Loucy (cell line): ENCODE measurements around the gene SLC30A7.

Experiments
- H2AFZ ChIP-seq: fragments of 200-600 bp; sonication (generic); 2 replicates; pipeline ENCODE4 v1.6.0; 2016; ENCODE audit warnings: antibody characterized with exemption, mild to moderate bottlenecking, low read length, moderate library complexity
- H3F3A ChIP-seq: fragments of 200-600 bp; 2 replicates; pipeline ENCODE4 v1.6.0; 2016; ENCODE audit warnings: antibody characterized with exemption, low read depth, mild to moderate bottlenecking
- H3K27me3 ChIP-seq: fragments of 200-600 bp; sonication (generic); 2 replicates; pipeline ENCODE4 v1.6.1; 2014; ENCODE audit warnings: low read length, mild to moderate bottlenecking; ENCODE audit not compliant: insufficient read depth, poor library complexity, severe bottlenecking
- H3K36me3 ChIP-seq: fragments of 200-600 bp; sonication (generic); 2 replicates; pipeline ENCODE4 v1.6.1; 2016; ENCODE audit warnings: low read length; ENCODE audit not compliant: insufficient read depth
- H3K4me1 ChIP-seq: fragments of 200-600 bp; sonication (generic); 2 replicates; pipeline ENCODE4 v1.5.1; 2014; ENCODE audit warnings: low read length, mild to moderate bottlenecking; ENCODE audit not compliant: insufficient read depth, poor library complexity, severe bottlenecking
- H3K4me2 ChIP-seq: fragments of 200-600 bp; sonication (generic); 2 replicates; pipeline ENCODE4 v1.6.0; 2014; ENCODE audit warnings: antibody characterized with exemption, low read length, low read depth, mild to moderate bottlenecking; ENCODE audit not compliant: poor library complexity, severe bottlenecking
- H3K4me3 ChIP-seq: fragments of 200-600 bp; sonication (generic); 2 replicates; pipeline ENCODE4 v1.5.1; 2014; ENCODE audit warnings: low read length, mild to moderate bottlenecking, mixed read lengths; ENCODE audit not compliant: poor library complexity, severe bottlenecking
- H3K79me2 ChIP-seq: fragments of 200-600 bp; sonication (generic); 2 replicates; pipeline ENCODE4 v1.6.1; 2014; ENCODE audit warnings: low read length; ENCODE audit not compliant: insufficient read depth
- H3K9ac ChIP-seq: fragments of 200-600 bp; sonication (generic); 2 replicates; pipeline ENCODE4 v1.6.0; 2014; ENCODE audit warnings: mild to moderate bottlenecking, low read depth, low read length, moderate library complexity; ENCODE audit not compliant: poor library complexity, severe bottlenecking
- H3K9me2 ChIP-seq: fragments of 200-600 bp; sonication (generic); replicated peaks from 2 replicates; pipeline ENCODE4 v1.6.1; 2016; ENCODE audit warnings: low read depth, low read length, mixed read lengths
- H3K9me3 ChIP-seq: fragments of 200-600 bp; sonication (generic); 2 replicates; pipeline ENCODE4 v1.6.1; 2014; ENCODE audit warnings: mild to moderate bottlenecking, antibody characterized with exemption, low read length, low read depth; ENCODE audit not compliant: insufficient read depth
- H4K20me1 ChIP-seq: fragments of 200-600 bp; sonication (generic); 2 replicates; pipeline ENCODE4 v1.6.0; 2014; ENCODE audit warnings: antibody characterized with exemption, low read length, mild to moderate bottlenecking; ENCODE audit not compliant: insufficient read depth, poor library complexity, severe bottlenecking
- CTCF ChIP-seq: fragments of 200-600 bp; sonication (generic); conservative IDR thresholded peaks from 2 replicates; pipeline ENCODE4 v1.5.1; 2014; ENCODE audit warnings: mild to moderate bottlenecking, antibody characterized with exemption, low read length
- EZH2phosphoT487 ChIP-seq: fragments of 200-600 bp; IDR thresholded peaks from 2 replicates; pipeline ENCODE4 v1.6.1; 2018; ENCODE audit warnings: antibody characterized with exemption, mild to moderate bottlenecking, moderate library complexity, borderline replicate concordance

SLC30A7 gene

GRCh38 chr1:101005871-101006270 is 110.0 kb downstream of the SLC30A7 start:
- no peak for TF ChIP-seq CTCF
- no peak for TF ChIP-seq EZH2phosphoT487

GRCh38 chr1:101006553-101006952 is 110.7 kb downstream of the SLC30A7 start:
- no peak for TF ChIP-seq CTCF
- no peak for TF ChIP-seq EZH2phosphoT487
- H3K9me3 ChIP-seq, result no peaks in the 10 kb centered on the region
- no peak overlapping the region for H3K9ac ChIP-seq
- no peak overlapping the region for H3K4me3 ChIP-seq
- no peaks in the 10 kb centered on the region for H4K20me1 ChIP-seq
- no peak overlapping the region for H3K4me2 ChIP-seq
- H3K27me3 ChIP-seq, result no peaks in the 10 kb centered on the region
- no peak overlapping the region for H2AFZ ChIP-seq
- peaks cover 19% of the 10 kb centered on the region for H3K4me1 ChIP-seq
- H3K36me3 ChIP-seq, result no peaks in the 10 kb centered on the region
- H3F3A ChIP-seq, result no peaks in the 10 kb centered on the region
- H3K9me2 ChIP-seq, result no peaks in the 10 kb centered on the region
- H3K79me2 ChIP-seq, result no peaks in the 10 kb centered on the region

More at GRCh38 chr1:101005871-101006270, 110.0 kb downstream of the SLC30A7 start:
- H3K4me3 ChIP-seq, result no peak overlapping the region
- H3K4me2 ChIP-seq, result no peak overlapping the region
- H3F3A ChIP-seq, result no peaks in the 10 kb centered on the region
- H3K9me3 ChIP-seq, result no peaks in the 10 kb centered on the region
- no peak overlapping the region for H3K9ac ChIP-seq
- H3K4me1 ChIP-seq, result peaks cover 19% of the 10 kb centered on the region
- no peaks in the 10 kb centered on the region for H3K9me2 ChIP-seq
- H3K79me2 ChIP-seq, result no peaks in the 10 kb centered on the region
- H2AFZ ChIP-seq, result no peak overlapping the region
- no peaks in the 10 kb centered on the region for H4K20me1 ChIP-seq
- no peaks in the 10 kb centered on the region for H3K27me3 ChIP-seq
- H3K36me3 ChIP-seq, result no peaks in the 10 kb centered on the region

GRCh38 chr1:101008229-101008834 is 112.4 kb downstream of the SLC30A7 start:
- H3K4me3 ChIP-seq, result no peak overlapping the region
- H3K9ac ChIP-seq, result no peak overlapping the region
- H3K4me1 ChIP-seq, result peaks cover 6% of the 10 kb centered on the region
- H2AFZ ChIP-seq, result no peak overlapping the region
- no peaks in the 10 kb centered on the region for H3K79me2 ChIP-seq
- H3K9me2 ChIP-seq, result no peaks in the 10 kb centered on the region
- H3F3A ChIP-seq, result no peaks in the 10 kb centered on the region
- no peak for TF ChIP-seq EZH2phosphoT487
- TF ChIP-seq CTCF, result no peak
- H3K9me3 ChIP-seq, result no peaks in the 10 kb centered on the region
- H3K36me3 ChIP-seq, result no peaks in the 10 kb centered on the region
- no peaks in the 10 kb centered on the region for H3K27me3 ChIP-seq
- no peaks in the 10 kb centered on the region for H4K20me1 ChIP-seq
- no peak overlapping the region for H3K4me2 ChIP-seq
